Stimulated activated CD4-positive, alpha-beta T cell treated with anti-CD3 and anti-CD28 coated beads, Interleukin-4, amount 100 ng/mL, for 1 hour (primary cell): ENCODE data around the gene PARK7.

Experiments used
- DNase-seq: peaks from one replicate; pipeline ENCODE4 v3.0.0-alpha.2; 2020

The PARK7 gene

DNA sequence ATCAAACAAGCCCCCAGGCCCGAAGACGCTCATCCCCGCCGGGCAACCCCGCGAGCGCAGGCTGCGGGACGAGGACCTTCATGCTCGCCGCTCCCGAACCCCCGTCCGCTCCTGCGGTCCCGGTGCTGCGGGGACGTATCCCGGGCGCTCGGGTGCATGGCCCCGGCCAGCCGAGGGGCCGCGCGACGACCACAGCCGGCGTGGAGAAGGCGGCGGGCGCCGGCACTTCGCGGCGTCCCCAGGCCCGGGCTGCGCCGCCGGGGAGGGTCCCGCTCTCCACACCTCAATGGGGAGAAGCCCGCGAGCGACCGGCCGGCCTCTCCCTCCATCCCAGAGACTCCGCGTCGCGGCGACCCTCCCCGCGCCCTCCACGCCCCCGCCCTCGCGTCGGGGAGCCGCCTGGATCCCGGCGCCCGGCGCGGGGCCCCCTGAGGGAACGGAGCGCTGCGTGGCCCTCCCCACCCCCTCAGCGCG lies 64.2 kb downstream of the PARK7 start:
- DNase-seq = no peak

DNA sequence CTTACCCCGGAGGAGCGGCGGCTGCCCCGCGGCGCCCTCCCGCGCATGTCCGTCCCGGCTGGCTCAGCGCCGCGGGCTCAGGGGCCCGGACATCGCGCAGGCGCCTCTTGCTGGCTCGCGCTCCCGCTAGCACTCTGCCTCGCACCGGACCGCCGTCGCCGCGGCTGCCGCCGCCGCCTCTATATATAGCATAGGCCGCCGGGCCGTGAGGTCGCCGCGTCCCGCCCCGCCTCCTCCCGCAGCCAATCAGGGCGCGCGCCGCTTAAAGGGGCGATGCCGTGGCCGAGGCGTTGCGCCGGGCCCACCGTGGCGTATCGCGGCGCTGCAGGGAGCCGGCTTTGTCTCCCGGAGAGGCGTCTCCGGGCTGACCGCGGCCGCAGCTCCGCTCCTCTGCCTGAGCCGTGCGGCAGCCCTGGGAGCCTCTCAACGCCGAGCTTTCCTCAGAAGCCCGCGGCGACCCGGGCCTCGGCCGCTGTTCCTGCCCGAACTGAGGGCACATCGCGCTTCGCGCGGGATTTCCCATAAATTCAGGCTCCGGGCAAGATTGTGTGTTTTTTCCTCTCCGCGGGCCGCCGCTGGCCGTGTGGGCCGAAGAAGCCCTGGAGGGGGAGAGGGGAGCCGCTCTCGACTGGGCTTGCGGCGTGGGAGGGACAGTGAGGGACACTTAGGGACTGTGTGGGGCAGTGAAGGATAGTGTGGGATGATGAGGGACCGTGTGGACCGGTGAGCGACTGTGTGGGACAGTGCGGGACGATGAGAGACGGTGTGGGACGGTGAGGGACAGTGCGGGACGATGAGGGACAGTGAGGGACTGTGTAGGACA lies 64.9 kb downstream of the PARK7 start, which contains the start of gene ERRFI1:
Gene ERRFI1, minus strand, starts transcription at position 157 of the 823 bp plus-strand sequence. CDS start 10,690 bp downstream, outside the sequence.
- DNase-seq = peak; percentile 89

DNA sequence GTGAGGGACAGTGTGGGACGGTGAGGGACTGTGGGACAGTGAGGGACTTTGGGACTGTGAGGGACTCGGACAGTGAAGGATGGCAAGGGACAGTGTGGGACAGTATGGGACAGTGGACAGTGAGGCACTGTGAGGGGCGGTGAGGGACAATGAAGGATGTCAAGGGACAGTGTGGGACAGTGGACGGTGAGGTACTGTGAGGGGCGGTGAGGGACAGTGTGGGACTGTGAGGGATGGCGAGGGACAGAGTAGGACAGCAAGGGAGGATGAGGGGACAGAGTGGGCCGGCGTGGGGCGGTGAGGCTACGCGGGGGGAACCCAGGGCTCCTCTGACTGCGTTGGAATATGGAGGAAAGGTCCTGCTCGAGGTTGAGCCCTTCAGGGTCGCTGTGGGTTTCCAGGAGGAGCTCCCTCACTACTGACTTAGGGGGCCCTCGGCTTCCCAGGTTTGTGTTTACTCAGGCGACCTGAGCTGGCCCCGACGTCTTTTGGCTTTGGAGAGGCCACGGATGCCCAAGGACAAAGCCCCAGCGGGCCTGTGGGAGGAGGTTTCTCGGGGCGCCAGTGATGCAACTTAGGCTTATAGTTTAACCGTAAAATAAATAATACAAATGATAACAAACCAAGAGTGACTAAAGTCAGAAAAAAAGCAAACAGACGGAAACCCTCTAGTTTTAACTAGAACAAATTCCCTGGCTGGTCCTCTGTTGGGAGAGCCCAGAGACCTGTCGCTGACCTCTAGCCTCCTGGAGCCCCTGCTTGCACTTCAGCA lies 65.7 kb downstream of the PARK7 start:
- DNase-seq = no peak

DNA sequence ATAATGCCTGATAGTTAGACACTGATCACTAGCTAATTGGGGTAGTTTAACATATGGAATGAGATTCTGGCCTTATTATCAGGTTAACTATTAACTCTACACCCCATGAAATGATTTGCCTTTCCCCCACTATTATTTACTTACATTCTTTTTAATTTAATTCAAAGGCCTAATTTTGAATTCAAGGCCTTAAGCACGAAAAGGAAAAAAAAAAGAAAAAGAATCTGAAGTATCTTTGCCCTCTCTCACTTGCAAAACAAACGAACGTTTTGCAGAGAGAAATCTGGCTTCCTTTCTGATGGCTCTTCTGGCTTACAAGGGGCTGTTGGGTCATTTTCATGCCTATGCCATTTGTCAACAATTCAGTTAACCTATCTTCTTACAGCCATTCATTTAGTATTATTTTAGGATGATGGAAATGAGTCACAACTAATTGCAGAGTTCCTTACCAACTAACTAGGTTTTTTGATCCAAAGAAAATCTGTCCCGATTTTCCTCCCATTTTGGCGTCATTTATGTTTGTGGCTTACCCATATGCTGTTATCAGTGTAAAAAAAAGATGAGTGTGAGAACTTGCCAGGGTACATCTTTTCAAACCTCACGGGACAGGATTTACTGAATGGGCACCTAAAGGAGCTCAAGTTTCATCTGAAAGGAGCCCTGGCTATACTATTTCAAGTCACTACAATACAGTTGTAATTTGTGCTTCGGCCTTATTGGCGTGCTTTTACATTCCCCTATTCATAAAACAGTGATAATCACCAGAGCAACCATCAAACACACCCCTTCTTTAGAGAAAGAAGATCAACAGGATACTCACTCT lies 66.4 kb downstream of the PARK7 start:
- DNase-seq = no peak

DNA sequence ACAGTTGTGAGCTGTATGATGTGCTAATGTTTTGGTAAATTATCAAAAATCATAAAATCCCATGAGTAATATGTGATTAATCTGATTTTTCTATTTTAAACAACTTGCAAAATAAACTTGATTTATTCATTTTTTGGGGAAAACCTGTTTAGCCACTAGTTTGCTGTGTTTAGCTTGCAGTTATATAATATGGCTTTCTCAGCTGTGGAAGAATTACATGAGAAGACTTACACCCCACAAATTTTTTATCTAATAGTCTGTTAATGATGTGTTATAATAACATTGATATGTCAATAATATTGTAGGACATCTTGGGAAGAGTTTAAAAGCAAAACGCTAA lies 67.0 kb downstream of the PARK7 start:
- DNase-seq = no peak

DNA sequence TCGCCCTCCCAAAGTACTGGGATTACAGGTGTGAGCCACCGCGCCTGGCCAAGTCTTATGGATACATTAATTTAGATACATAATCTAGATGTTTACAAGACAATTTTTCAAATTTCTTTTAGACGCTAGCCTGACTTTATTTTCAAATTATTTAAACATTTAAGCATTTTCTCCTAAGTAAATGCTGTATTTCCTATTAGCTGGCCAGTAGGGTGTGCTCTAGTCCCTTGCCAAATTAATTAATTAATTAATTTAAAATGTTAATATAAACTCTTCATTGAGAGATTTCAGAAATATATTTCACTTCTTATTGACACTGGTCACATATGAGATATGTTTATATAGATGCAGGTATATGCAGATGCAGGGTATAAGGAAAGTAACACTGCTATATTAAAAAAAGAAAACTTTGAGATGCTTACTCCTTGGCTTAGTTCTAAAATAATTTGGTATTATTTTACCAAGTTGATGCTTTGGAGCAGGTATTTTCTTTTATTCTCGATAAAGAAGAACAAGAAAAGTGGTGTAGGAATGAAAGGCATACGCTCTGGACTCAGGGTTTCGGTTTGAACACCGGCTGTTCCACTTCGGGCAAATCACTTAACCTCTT lies 69.8 kb downstream of the PARK7 start:
- DNase-seq = no peak

DNA sequence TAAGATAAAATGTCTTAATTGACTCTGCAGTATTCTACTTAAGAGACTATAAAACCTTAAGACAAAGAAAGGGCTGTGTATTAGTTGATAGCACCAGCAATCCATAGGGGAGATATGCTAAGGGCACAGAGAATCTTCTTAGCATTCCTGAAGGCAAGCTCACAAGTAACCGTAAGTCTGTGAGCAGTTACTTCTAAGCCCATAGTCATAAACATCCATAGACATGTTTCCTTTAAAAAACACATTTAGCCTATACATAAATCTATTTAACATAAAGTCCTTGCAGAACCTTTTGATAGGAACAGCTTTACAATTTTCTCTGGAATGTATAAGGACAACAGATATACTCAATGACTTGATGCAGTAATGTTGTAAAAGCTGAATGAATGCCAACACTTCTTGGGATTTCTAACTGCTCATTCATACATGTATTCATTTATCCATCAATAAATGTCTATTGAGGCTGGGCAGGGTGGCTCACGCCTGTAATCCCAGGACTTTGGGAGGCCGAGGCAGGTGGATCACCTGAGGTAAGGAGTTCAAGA lies 70.9 kb downstream of the PARK7 start:
- DNase-seq = no peak

DNA sequence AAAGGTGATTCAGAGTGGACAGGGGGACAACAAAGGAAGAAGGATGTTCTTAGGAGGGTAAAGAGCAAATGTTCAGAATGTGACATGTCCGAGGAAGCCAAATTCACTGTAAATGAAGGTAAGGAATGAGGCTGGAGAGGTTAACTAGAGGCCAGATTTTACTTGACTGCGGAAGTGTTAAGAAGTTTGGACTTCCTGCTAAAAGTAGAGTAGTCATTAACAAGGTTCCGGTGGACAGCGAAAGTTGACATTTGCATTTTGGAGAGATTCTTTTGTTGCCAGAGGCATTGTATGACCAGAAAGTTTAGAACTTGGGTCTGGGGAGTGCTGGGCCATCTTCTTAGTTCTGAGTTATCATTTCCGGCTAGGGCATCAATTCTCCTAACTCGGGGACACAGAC lies 71.8 kb downstream of the PARK7 start:
- DNase-seq = no peak
